Stomach (tissue), 9 donors: Measurements from ENCODE around the gene SLC27A2. TPM values are rescaled to one million over a fixed set of nuclear protein-coding genes. Genes with fewer than 3 reads are reported as not detected.

Experiments used
- DNase-seq, 2 donors: peaks; one replicate each; pipeline versions ENCODE4 v3.0.0 to v3.0.0-alpha.2; 2013 to 2019
- H3K27ac ChIP-seq, 5 donors: fragments of 200-600 bp in 4 of 5; sonication (generic) in 4 of 5; one replicate each; pipeline ENCODE4 v1.5.1; 2013 to 2019; ENCODE audit warnings: mild to moderate bottlenecking in 1 of 5, moderate library complexity in 1 of 5
- H3K27me3 ChIP-seq, 3 donors: fragments of 200-600 bp; sonication (generic); one replicate each; pipeline ENCODE4 v1.5.1; 2017 to 2019; ENCODE audit warnings: mixed run types in 1 of 3
- H3K36me3 ChIP-seq, 4 donors: fragments of 200-600 bp; sonication (generic); 1 replicate in 3 of 4; 2 replicates in 1 of 4; pipeline ENCODE4 v1.5.1; 2016 to 2019
- H3K4me1 ChIP-seq, 4 donors: fragments of 200-600 bp; sonication (generic); one replicate each; pipeline ENCODE4 v1.5.1; 2016 to 2019
- H3K4me3 ChIP-seq, 4 donors: fragments of 200-600 bp; sonication (generic) in 3 of 4; one replicate each; pipeline ENCODE4 v1.5.1; 2016 to 2019; ENCODE audit warnings: mild to moderate bottlenecking in 1 of 4
- H3K9me3 ChIP-seq, 4 donors: fragments of 200-600 bp; sonication (generic); one replicate each; pipeline ENCODE4 v1.5.1; 2016 to 2019
- CTCF ChIP-seq, 7 experiments: fragments of 450-650 bp in 4 of 7; fragments of 200-600 bp in 3 of 7; sonication (generic) in 3 of 7; IDR thresholded peaks; one replicate each; pipeline ENCODE4 v1.5.1; 2016 to 2019; ENCODE audit warnings: antibody characterized with exemption in 7 of 7, control low read depth in 2 of 7, mild to moderate bottlenecking in 1 of 7
- EP300 ChIP-seq: sonication (generic); formaldehyde crosslinking; IDR thresholded peaks from one replicate; pipeline ENCODE4 v1.6.1; 2017; ENCODE audit warnings: antibody characterized with exemption
- POLR2A ChIP-seq, 4 donors: fragments of 450-650 bp; IDR thresholded peaks; one replicate each; pipeline ENCODE4 v1.6.1; 2016; ENCODE audit warnings: antibody characterized with exemption in 4 of 4, control low read depth in 2 of 4, mild to moderate bottlenecking in 1 of 4, moderate library complexity in 1 of 4
- POLR2AphosphoS5 ChIP-seq, 3 donors: sonication (generic); formaldehyde crosslinking; IDR thresholded peaks; one replicate each; pipeline ENCODE4 v1.6.1; 2016; ENCODE audit warnings: antibody characterized with exemption in 3 of 3
- WGBS, 5 donors: extraction: QIAGEN DNeasy Blood & Tissue Kit in 3 of 5; methylation state at CpG; one replicate each; pipeline versions ENCODE4 v1.1.5 to v1.1.7; 2013 to 2018; 5-methylcytosine and 5-hydroxymethylcytosine counted together
- intact Hi-C: fragments of 100-400 bp; cut with DNase I; formaldehyde crosslinking; loops from one replicate; pipeline ENCODE4 v1.15.1; 2023; ENCODE audit warnings: low total_unique reads
- polyA plus RNA-seq, 3 donors: library from polyadenylated mRNA; stranded (reverse); fragments of 200-250 nt; gene quantifications; one replicate each; pipeline ENCODE4 v1.2.3, GENCODE V29; 2013
- total RNA-seq, 5 donors: library from RNA; depleted of rRNA; stranded (reverse); fragments of >200 nt; gene quantifications; one replicate each; pipeline versions ENCODE4 v1.1.0 to v1.2.3, GENCODE V29; 2014 to 2016
- donor health status: healthy with polysubstance abuse.
- donor health status: Bipolar disorder and iron deficiency.
- donor health status: healthy.

The SLC27A2 gene
- total and polyA plus RNA-seq, 8 donors, result 0.61 to 53.6 (median 2.3) TPM; not detected in 2

GRCh38 chr15:50247819-50248655 is 66.0 kb downstream of the SLC27A2 start:
- Histone ChIP-seq H3K4me1 (peaks cover 0 to 12% (median 0%) of the 10 kb centered on the region in 4 donors), H3K27ac (peak overlapping the region in 1 of 5 donors; percentile 16), H3K9me3 (no peaks in the 10 kb centered on the region), H3K4me3 (no peak overlapping the region), H3K36me3 (no peaks in the 10 kb centered on the region), H3K27me3 (no peaks in the 10 kb centered on the region)
- TF ChIP-seq POLR2AphosphoS5 (IDR thresholded peaks at IDR 0.05) (peak in 1 of 3 donors; percentile 9), CTCF (IDR thresholded peaks at IDR 0.05) (no peak), EP300 (no peak), POLR2A (IDR thresholded peaks at IDR 0.05) (no peak)
- WGBS, 5 donors, result 81 to 89% (median 85%) methylated on average over 14 of the region's 14 CpGs
- intact Hi-C loops, result no loop called here
- peak; percentile 43 to 49 for DNase-seq

GRCh38 chr15:50248994-50249582 is 67.1 kb downstream of the SLC27A2 start:
- no peaks in the 10 kb centered on the region for H3K36me3 ChIP-seq
- WGBS, 5 donors, result 46 to 69% (median 58%) methylated on average over 4 of the region's 4 CpGs
- TF ChIP-seq CTCF (IDR thresholded peaks at IDR 0.05) (no peak), EP300 (no peak), POLR2A (IDR thresholded peaks at IDR 0.05) (no peak), POLR2AphosphoS5 (IDR thresholded peaks at IDR 0.05) (no peak)

GRCh38 chr15:50249704-50250103 is 67.7 kb downstream of the SLC27A2 start:
- TF ChIP-seq POLR2AphosphoS5 (IDR thresholded peaks at IDR 0.05), result no peak
- no peak for TF ChIP-seq CTCF (IDR thresholded peaks at IDR 0.05)
- no peak for TF ChIP-seq EP300
- no peak for TF ChIP-seq POLR2A (IDR thresholded peaks at IDR 0.05)
- H3K4me3 ChIP-seq, result no peak overlapping the region

More at GRCh38 chr15:50248994-50249582, 67.1 kb downstream of the SLC27A2 start:
- Histone ChIP-seq H3K4me1 (peaks cover 0 to 12% (median 0%) of the 10 kb centered on the region in 4 donors), H3K27me3 (no peaks in the 10 kb centered on the region), H3K27ac (no peak overlapping the region), H3K4me3 (no peak overlapping the region), H3K9me3 (no peaks in the 10 kb centered on the region)
- no peak for DNase-seq
- intact Hi-C loops, result no loop called here

GRCh38 chr15:50250760-50251394 is 68.9 kb downstream of the SLC27A2 start:
- Histone ChIP-seq H3K27ac (no peak overlapping the region), H3K36me3 (no peaks in the 10 kb centered on the region), H3K4me1 (peaks cover 0 to 12% (median 0%) of the 10 kb centered on the region in 4 donors), H3K27me3 (no peaks in the 10 kb centered on the region), H3K9me3 (no peaks in the 10 kb centered on the region), H3K4me3 (no peak overlapping the region)
- no peak for TF ChIP-seq EP300
- no peak for TF ChIP-seq POLR2A (IDR thresholded peaks at IDR 0.05)
- no peak for TF ChIP-seq POLR2AphosphoS5 (IDR thresholded peaks at IDR 0.05)
- no peak for TF ChIP-seq CTCF (IDR thresholded peaks at IDR 0.05)
- DNase-seq, result no peak
- WGBS, 5 donors, result 66 to 74% (median 73%) methylated on average over 6 of the region's 6 CpGs
- intact Hi-C loops, result no loop called here

More at GRCh38 chr15:50249704-50250103, 67.7 kb downstream of the SLC27A2 start:
- H3K27ac ChIP-seq, result no peak overlapping the region
- H3K4me1 ChIP-seq, result peaks cover 0 to 12% (median 0%) of the 10 kb centered on the region in 4 donors
- no peaks in the 10 kb centered on the region for H3K9me3 ChIP-seq
- H3K27me3 ChIP-seq, result no peaks in the 10 kb centered on the region
- H3K36me3 ChIP-seq, result no peaks in the 10 kb centered on the region
- WGBS, 5 donors, result 62 to 67% (median 64%) methylated on average over 2 of the region's 2 CpGs
- DNase-seq, result no peak
- intact Hi-C loops, result no loop called here
